Inferior parietal cortex (tissue), 1 donor: Measurements from ENCODE around the gene MAD1L1.

Experiments used
- DNase-seq: peaks from one replicate; pipeline ENCODE4 v3.0.0-alpha.2; 2016; ENCODE audit errors: extremely low spot score

MAD1L1 gene

GRCh38 chr7:1917221-1918062 lies 315.3 kb downstream of the MAD1L1 start:
- DNase-seq, result no peak

DNA sequence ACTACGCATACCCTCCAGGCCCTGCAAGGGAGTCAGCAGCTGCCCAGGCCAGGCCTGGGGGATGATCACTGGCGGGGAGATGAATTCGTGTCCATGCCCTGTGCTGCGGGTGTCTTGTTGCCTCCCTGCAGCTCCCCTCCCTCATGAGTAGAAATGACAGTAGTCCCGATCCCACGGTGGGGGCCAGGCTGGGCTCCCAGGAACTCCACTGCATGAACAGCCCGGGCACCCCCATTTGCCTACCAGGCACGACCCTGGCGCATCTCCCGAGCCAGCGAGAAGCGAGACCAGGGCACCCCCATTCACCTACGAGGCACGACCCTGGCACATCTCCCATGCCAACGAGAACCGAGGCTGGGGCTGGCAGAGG lies 316.2 kb downstream of the MAD1L1 start:
- no peak for DNase-seq

DNA sequence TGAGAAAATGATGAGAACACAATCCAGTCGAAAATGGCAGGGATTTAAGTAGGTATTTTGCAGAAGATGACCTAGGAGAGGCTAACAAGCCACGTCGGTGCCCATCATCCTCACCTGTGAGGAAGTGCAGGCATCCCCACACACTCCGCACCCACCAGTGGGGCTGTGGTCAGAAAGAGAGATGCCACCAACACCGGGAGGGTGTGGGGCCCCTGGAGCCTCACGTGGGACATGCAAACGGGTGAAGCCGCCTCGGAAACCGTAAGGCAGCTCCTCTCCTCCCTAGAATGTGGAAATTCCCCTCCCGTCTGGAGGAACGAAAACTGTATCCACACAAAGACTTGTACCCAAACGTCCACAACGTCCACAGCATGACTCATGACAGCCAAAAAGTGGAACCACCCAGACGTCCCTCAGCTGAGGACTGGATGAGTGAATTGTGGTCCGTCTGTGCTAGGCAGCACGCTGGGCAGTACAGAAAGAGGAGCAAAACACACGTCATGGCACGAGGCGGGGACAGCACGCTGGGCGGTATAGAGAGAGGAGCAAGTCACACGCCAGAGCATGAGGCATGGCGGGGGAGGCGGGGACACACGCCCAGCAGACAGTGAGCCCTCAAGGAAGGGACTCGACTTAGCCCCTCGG lies 316.7 kb downstream of the MAD1L1 start:
- DNase-seq, result no peak

GRCh38 chr7:1915326-1915725 lies 317.4 kb downstream of the MAD1L1 start:
- DNase-seq, result no peak

- DNase-seq, result no peak
Measured at GRCh38 chr7:1914743-1915142, 318.0 kb downstream of the MAD1L1 start.

- DNase-seq, result no peak
Measured at GRCh38 chr7:1914321-1914720, 318.4 kb downstream of the MAD1L1 start.

- DNase-seq, result no peak
Measured at GRCh38 chr7:1913466-1914282, 319.1 kb downstream of the MAD1L1 start.

DNA sequence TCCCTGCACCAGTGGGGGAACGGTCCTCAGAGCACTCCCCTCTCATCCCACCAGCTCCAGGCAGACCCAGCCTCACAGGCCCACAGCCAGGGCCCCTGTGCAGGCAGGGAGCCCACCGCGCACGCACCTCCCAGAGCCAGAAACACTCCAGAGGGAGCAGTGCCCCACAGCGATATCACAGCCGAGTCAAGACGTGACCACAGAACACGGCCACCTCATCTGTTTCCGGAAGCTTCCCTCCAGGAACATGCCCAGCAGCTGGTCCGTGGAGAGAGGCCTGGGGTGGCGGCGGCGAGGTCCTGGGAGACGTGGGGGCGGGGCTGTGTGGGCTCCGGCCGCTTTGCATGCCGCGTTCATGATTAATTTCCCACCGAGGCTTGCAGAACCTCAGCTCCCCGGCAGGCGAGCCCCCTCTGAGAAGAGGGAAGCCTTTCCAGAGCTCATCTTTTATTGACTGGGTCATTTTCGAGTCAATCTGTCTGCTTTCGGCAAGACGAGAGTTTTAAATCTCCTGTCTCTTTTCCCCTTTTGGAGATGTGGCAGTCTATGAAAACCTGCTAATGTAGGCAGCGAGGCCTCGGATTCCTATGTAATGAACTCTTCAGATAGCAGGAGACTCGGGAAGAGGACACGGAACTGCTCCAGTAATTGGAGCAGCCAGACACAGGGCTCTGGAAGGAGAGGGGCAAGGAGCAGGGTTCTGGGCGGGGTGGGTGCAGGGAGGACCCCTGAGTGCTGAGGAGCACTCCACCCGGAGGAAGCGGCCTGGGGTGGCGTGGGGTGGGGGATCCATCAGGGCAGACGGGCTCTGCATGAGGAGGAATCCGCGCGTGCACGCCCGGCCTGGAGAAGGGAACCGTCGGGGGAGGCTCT lies 319.9 kb downstream of the MAD1L1 start:
- no peak for DNase-seq

- DNase-seq, result no peak
Measured at GRCh38 chr7:1911571-1911970, 321.2 kb downstream of the MAD1L1 start.

DNA sequence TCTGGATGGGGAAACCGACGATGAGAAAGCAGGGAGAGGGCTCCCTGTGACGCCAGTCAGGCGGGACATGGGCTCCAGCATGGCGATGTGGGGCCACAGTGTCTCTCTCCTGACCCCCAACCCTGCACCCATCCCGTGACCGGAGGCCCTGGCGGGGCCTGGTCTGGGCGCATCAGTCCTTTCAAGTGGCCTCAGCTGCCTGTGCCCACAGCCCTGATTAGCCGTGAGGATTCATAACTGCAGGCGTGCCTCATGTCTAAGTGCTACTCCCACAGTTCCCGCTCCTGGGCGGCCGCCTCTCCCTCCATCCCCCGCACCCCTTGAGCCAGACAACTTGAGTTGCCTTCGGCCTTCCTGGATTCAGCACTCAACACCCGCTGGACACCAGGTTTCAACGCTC lies 321.9 kb downstream of the MAD1L1 start:
- no peak for DNase-seq

- DNase-seq, result no peak
Measured at GRCh38 chr7:1910081-1910685, 322.6 kb downstream of the MAD1L1 start.

DNA sequence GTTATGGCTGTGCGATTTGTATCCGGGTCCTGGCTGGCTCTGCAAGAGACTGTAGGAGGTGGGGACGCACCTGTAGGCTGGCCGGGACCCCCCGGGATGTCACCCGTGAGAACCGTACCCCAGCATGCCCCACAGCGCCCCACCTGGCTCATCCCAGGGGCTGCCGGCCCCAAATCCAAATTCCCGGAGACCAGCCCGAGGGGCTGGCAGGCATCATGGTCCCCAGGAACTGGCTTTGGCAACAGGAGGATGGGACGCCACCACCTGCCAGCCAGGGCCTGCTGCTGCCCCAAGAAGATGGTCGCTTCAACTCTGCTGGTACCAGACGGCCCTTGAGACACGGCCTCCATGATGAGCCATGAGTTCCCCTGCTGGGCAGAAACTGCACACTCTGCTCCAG lies 323.3 kb downstream of the MAD1L1 start:
- DNase-seq, result no peak

GRCh38 chr7:1908823-1909420 lies 323.8 kb downstream of the MAD1L1 start:
- DNase-seq, result no peak

GRCh38 chr7:1907751-1908365 lies 324.9 kb downstream of the MAD1L1 start:
- no peak for DNase-seq

- DNase-seq, result no peak
Measured at GRCh38 chr7:1906988-1907745, 325.6 kb downstream of the MAD1L1 start.

DNA sequence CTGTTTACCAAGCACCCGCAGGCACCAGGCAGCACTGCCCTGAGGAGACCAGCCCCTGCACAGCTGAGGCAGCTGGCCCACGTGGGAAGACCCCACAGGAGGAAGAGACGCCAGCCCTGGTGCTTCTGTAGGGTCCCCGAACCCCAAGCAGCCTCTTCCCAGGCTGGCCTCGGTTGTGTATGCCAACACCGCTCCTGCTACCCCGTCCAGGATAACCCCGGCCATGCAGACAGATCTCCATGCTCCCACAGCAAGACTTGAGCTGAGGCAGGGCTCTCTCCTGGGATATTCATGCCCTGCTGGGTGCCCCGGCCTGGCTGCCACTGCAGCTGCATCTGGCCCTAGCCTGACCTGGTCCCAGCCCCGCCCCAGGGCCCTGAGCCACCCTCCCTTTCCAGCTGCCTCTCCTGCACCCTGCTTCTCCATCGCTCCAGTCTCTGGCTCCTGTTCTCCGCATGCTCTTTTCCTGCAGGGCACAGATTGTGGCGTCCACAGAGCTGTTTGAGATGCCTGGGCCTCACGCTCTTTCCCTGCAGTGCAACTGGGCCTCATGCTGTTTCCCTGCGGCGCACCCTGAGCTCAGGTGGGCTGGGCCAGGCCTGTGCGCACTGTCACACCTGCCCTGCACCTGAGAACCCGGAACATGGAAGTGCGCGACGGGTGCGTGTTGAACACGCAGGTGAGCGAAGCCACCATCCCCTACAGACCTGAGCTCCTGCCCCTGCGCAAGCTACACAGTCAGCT lies 326.5 kb downstream of the MAD1L1 start:
- no peak for DNase-seq

GRCh38 chr7:1902231-1902855 lies 330.4 kb downstream of the MAD1L1 start:
- no peak for DNase-seq
